Left renal cortex interstitium (tissue), 4 donors: Measurements from ENCODE around the gene SSR4. TPM values are rescaled to one million over a fixed set of nuclear protein-coding genes. Genes with fewer than 3 reads are reported as not detected.

Source experiments
- DNase-seq, 4 donors: peaks; one replicate each; pipeline ENCODE4 v3.0.0-alpha.2; 2013; ENCODE audit warnings: low read depth in 4 of 4, low spot score in 2 of 4, missing footprints in 1 of 4
- polyA plus RNA-seq, 4 donors: library from polyadenylated mRNA; unstranded; fragments of 120-200 nt; gene quantifications; one replicate each; pipeline ENCODE4 v1.2.1, GENCODE V29; 2013; ENCODE audit not compliant: insufficient read length in 4 of 4

The SSR4 gene
- polyA plus RNA-seq, 4 donors = 145 to 197 (median 152) TPM

- no peak for DNase-seq
Observed at GRCh38 chrX:153769158-153769864, 25.2 kb upstream of the SSR4 start.

DNA sequence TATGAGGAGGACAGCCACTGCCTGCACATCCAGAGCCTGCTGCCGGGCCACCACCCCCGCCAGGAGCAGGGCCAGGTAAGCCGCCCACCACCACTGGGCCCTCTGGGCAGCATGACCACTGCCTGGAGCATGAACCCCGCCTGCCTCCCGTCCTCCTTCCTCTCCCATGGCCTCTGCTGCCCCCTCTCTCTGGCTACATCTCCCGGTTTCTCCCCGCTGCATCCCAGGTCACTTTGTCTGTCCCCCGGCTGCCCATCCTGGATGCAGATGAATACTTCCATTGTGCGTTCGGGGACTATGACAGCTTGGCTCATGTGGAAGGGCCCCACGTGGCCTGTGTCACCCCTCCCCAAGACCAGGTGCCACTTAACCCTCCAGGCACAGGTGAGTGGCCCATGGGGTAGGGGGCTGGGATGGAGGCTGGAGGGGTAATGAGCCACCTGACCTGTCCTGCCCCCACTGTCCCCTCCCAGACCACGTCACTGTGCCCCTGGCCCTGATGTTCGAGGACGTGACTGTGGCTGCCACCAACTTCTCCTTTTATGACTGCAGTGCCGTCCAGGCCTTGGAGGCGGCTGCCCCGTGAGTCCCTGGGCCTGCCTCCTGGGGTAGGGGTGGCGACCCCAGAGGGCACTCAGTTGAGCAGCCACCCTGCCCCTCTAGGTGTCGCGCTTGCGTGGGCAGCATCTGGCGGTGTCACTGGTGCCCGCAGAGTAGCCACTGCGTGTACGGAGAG is 24.4 kb upstream of the SSR4 start:
- DNase-seq = no peak

- DNase-seq = no peak
Observed at GRCh38 chrX:153770601-153771414, 23.7 kb upstream of the SSR4 start.

DNA sequence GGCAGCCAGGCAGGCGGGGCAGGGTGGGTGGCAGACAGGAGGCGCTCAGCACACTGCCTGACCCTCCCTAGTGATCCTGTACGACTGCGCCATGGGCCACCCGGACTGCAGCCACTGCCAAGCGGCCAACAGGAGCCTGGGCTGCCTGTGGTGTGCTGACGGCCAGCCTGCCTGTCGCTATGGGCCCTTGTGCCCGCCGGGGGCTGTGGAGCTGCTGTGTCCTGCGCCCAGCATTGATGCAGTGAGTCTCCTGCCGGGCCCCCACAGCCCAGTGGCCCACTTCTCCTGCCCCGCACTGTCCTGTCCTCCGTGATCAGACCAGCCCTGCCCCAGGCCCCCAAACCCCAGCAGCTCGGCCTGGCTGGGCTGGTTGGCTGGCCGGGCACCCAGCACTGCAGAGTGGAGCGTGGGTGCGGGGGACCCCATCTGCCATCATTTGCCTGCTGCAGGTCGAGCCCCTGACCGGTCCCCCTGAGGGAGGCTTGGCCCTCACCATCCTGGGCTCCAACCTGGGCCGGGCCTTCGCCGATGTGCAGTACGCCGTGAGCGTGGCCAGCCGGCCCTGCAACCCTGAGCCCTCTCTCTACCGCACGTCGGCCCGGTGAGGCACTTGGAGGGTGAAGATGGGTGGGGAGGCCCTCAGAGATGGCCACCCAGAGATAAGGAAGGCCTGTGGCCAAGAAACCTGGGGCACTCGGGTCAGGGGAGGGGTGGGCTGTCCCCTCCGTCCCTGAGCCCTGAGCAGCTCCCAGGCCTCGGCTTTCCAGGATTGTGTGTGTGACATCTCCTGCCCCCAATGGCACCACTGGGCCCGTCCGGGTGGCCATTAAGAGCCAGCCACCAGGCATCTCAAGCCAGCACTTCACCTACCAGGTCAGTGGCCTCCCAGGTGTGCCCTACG is 22.8 kb upstream of the SSR4 start:
- DNase-seq = no peak

GRCh38 chrX:153772316-153773217 is 21.9 kb upstream of the SSR4 start:
- DNase-seq = no peak

DNA sequence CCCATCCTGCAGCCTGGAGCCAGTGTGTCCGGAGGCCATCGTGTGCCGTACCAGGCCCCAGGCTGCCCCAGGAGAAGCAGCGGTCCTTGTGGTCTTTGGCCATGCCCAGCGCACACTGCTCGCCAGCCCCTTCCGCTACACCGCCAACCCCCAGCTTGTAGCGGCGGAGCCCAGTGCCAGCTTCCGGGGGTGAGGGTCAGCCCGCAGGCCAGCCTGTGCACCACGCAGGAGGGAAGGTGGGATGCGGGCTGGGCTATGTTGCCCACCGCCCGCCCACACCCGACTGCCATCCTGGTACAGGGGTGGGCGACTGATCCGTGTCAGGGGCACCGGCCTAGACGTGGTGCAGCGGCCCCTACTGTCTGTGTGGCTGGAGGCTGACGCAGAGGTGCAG is 21.3 kb upstream of the SSR4 start:
- no peak for DNase-seq

DNA sequence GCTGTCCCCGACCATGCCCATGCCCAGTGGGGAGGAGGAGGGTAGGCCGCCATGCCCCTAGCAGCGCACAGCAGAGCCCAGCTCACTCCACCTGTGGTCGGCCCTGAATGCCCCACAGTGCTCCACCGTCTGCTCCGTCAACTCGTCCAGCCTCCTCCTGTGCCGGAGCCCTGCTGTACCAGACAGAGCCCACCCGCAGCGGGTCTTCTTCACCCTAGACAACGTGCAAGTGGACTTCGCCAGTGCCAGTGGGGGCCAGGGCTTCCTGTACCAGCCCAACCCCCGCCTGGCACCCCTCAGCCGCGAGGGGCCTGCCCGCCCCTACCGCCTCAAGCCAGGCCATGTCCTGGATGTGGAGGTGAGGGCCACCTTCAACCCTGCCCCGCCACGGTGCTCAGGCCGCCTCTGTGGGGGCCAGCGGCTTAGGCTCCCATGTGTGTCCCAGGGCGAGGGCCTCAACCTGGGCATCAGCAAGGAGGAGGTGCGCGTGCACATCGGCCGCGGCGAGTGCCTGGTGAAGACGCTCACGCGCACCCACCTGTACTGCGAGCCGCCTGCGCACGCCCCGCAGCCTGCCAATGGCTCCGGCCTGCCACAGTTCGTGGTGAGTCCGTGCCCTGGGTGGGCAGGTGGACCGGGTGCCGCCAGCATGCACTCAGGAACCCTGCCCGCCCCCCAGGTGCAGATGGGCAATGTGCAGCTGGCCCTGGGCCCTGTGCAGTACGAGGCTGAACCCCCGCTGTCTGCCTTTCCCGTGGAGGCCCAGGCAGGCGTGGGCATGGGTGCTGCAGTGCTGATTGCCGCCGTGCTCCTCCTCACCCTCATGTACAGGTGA is 20.5 kb upstream of the SSR4 start:
- no peak for DNase-seq

DNA sequence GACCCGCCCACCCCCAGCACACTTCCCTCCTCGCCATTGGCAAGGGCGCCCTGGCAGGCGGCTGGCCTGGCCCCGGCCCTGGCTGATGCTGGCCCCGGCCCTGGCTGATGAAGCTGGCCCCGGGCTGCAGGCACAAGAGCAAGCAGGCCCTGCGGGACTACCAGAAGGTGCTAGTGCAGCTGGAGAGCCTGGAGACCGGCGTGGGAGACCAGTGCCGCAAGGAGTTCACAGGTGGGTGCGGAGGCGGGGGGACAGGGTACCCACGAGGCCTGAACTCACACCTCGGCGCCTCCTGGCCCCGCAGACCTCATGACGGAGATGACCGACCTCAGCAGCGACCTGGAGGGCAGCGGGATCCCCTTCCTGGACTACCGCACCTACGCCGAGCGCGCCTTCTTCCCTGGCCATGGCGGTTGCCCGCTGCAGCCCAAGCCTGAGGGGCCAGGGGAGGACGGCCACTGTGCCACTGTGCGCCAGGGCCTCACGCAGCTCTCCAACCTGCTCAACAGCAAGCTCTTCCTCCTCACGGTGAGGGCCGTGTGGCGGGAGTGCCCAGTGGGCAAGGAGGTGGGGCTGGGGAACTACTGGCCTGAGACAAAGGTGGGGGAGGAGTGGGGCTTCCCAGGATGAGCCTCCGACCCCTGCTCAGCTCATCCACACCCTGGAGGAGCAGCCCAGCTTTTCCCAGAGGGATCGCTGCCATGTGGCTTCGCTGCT is 19.7 kb upstream of the SSR4 start:
- DNase-seq = no peak

DNA sequence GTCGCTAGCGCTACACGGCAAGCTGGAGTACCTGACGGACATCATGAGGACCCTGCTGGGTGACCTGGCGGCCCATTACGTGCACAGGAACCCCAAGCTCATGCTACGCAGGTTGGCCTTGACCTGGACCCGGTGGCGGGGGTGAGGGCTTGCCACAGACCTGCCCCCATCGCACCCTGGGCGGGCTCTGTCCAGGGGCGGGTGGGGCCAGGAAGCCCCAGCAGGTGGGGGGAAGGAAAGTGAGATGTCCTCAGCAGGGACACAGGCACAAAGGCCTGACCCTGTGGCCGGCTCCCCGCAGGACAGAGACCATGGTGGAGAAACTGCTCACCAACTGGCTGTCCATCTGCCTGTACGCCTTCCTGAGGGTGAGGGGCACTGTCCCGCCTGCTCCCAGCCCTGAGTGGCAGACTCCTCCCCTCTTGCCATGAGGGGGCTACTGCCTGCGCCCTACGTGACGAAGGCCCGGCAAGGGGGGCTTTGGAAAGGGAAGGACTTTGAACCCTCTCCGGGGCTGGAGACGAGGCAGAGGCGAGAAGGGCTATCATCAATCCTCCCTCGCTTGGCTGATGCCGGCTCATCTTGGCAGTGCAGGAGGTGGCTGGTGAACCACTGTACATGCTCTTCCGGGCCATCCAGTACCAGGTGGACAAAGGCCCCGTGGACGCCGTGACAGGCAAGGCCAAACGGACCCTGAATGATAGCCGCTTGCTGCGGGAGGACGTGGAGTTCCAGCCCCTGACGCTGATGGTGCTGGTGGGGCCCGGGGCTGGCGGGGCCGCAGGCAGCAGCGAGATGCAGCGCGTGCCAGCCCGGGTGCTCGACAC is 19.0 kb upstream of the SSR4 start:
- DNase-seq = no peak

DNA sequence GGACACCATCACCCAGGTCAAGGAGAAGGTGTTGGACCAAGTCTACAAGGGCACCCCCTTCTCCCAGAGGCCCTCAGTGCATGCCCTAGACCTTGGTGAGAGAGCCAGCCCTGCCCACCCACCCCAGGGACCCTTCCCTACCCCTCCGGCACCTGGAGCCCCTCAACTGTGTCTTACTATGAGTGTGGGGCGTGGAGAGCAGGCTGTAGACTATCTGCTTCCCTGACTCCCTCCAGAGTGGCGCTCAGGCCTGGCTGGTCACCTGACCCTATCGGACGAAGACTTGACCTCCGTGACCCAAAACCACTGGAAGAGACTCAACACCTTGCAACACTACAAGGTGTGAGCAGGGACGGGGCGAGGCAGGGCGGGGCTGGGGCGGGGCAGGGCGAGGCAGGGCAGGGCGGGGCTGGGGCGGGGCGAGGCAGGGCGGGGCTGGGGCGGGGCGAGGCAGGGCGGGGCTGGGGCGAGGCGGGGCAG is 18.3 kb upstream of the SSR4 start:
- no peak for DNase-seq

DNA sequence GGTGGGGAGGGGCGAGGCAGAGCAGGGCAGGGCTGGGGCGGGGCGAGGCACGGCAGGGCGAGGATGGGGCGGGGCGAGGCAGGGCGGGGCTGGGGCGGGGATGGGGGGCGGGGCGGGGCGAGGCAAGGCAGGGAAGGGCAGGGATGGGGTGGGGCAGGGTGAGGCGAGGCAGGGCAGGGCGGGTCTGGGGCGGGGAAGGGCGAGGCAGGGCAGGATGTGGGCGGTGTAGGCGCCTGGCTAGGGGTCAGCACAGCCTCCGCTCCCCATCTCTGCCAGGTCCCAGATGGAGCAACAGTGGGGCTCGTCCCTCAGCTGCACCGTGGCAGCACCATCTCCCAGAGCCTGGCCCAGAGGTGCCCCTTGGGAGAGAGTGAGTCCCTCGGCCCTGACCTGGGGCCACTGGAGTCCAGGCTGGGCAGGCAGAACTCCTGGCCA is 17.8 kb upstream of the SSR4 start:
- DNase-seq = no peak

DNA sequence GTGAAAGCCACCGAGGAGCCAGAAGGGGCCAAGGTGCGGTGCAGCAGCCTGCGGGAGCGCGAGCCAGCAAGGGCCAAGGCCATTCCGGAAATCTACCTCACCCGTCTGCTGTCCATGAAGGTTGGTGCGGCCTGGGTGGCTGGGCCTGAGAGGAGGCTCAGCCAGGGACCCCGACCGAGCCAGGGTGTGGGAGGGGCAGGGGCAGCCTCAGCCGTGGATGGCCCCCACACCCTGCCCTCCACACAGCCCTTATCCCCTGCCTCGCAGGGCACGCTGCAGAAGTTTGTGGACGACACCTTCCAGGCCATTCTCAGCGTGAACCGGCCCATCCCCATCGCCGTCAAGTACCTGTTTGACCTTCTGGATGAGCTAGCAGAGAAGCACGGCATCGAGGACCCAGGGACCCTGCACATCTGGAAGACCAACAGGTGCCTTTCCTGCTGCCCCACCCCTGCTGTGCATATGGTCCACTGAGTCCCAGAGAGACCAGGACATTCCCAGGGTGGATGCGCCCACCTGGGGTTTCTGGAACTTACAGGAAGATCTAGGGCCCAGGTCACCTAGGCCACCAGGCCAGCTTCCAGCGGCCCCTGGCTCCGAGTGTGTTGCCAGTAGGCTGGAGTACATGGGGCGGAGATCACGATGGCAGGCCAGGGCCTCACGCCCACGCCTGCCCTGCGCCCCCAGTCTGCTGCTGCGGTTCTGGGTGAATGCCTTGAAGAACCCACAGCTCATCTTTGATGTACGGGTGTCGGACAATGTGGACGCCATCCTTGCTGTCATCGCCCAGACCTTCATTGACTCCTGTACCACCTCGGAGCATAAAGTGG is 17.0 kb upstream of the SSR4 start:
- DNase-seq = no peak

DNA sequence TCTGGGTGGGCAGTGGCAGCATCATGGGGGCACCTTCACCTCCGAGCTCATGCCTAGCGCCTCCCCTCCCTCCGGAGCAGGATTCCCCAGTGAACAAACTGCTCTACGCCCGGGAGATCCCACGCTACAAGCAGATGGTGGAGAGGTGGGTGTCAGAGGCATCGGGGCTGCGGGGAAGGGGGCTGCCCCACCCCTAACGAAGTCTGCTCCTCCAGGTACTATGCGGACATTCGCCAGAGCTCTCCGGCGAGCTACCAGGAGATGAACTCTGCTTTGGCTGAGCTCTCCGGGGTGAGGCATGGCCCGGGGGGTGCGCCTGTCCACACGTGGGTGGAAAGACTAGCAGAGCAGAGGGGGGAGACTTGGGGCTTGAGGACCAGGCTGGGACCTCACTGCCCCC is 16.3 kb upstream of the SSR4 start:
- DNase-seq = no peak

GRCh38 chrX:153778684-153779101 is 15.8 kb upstream of the SSR4 start:
- no peak for DNase-seq

DNA sequence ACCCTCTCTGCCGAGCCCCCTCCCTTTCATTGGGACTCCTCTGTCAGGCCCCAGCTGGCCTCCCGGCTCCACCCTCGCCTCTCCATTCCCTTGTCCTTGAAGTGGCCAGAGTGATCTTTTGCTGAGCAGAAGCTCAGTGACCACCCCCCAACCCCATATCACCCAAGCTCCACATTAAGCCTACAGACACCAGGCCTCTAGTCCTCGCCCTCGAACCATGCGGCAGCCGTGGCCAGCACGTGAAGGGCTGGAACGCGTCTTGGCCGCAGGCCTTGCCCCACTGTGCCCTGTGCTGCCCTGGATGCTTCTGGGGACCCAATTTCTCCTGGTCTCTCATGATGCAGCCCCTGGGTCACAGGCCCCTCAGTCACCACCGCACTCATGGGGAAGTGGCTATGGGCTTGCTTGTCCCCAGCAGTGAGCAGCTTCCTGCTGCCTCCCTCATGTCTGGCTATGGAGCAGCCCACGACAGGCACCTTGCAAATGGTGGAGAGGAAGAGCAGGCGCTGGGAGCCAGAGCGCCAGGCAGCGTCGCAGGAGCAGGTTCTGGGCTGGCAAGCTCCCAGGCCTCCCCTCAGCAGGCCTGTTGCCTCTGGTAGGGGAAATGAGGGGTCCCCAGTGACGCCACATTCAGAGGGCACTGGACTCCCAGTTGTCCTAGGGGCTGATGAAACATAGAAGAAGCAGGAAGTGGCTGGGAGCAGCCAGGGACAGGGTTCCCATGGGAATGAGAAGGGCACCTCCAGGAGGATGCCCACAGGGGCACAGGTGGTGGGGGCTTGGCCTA is 14.4 kb upstream of the SSR4 start:
- DNase-seq = no peak
